GM13976 (cell line): ENCODE results near the gene SESN1.

Experiments used
- DNase-seq: peaks from one replicate; pipeline ENCODE4 v3.0.0; 2012; ENCODE audit warnings: low spot score
- CTCF ChIP-seq: IDR thresholded peaks from 2 replicates; pipeline ENCODE4 v1.5.1; 2012; ENCODE audit warnings: borderline replicate concordance, mild to moderate bottlenecking; ENCODE audit not compliant: insufficient read depth; ENCODE audit errors: extremely low read depth, missing control alignments, control extremely low read depth
- in situ Hi-C: fragments of 300-500 bp; cut with MboI; formaldehyde crosslinking; loops from one replicate; pipeline ENCODE4 v1.12.0; 2022; ENCODE audit warnings: low sequenced_read_pairs, mixed read lengths, inconsistent platforms; ENCODE audit not compliant: unreplicated experiment

The SESN1 gene

DNA sequence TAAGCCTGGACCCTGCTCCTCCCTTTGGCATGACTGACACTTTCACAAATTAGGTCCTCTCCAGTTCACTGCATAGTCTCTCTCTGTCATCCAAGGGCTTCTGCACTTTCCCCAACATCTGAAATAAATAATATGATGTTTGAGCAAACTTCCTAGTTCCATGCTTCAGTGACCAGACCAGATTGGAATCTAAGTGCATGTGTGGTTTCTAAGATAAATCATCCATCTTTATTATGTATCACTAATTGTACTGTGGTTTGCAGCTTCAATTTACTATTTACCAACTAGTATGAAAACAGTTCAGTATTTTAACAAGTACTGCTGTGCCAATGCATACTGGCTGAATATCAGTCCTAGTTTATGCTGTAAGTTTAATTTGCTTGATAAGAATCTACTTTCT lies 18.7 kb downstream of the SESN1 start:
- no peak for TF ChIP-seq CTCF
- no peak for DNase-seq
- in situ Hi-C loops, result no loop called here

- in situ Hi-C loops, result no loop called here
- TF ChIP-seq CTCF, result no peak
- no peak for DNase-seq
Measured at GRCh38 chr6:109074133-109074415, 20.6 kb downstream of the SESN1 start.

DNA sequence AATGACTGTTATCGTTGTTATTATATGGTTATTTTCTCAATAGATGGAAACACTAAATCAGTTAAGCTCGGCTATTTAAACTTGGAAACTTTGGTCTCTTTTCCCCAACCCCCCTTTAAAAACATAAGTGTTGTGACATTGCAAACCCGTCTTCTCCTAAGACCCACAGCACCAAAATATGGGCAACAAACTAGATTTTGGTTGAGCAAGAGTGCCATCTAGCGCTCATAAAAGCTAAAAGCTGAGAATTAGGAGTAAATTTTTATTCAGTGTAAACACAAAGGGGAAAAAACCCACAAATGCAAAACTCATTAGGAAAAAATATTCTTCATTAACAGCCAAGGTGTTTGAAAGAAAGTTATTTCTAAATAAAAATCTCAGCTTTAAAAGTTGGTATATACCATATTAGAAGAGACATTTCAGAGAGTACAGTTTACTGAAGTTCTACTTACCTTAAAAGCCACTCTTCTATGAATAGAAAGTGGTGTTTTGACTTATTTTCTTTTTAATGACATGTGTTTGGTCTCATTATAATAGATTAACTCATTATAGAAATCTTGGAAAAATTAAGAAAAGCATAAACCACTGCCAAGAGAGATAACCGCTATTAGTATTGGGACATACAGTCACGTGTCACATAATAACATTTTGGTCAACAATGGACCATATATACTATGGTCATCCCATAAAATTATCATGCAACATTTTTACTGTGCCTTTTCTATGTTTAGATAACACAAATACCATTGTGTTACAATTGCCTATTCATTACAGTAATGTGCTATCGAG lies 21.1 kb downstream of the SESN1 start:
- DNase-seq, result peak; percentile 44
- TF ChIP-seq CTCF, result peak; percentile 28
- in situ Hi-C loops, result no loop called here

- DNase-seq, result no peak
- in situ Hi-C loops, result no loop called here
Measured at GRCh38 chr6:109071125-109071917, 23.3 kb downstream of the SESN1 start.

DNA sequence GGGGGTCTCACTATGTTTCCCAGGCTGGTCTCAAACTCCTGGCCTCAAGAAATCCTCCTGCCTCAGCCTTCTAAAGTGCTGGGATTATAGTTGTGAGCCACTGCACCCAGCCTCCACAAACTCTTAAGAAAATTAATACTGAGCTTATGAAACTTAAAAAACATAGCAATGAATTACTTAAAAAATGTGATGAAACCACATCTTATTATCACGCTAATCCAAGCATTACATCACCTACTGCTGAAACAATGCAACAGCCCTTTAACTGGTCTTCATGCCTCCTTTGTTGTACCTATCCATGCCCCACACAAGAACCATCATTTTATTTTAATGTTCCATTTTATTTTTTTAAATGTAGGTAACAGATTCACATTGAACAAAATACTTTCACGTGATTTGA lies 24.9 kb downstream of the SESN1 start:
- DNase-seq, result no peak
- in situ Hi-C loops, result loop anchor here (10.0 kb wide), 1 partner anchor 525 kb away; no protein-coding TSS in a partner anchor
- TF ChIP-seq CTCF, result no peak

More at GRCh38 chr6:109071125-109071917, 23.3 kb downstream of the SESN1 start:
- no peak for TF ChIP-seq CTCF

DNA sequence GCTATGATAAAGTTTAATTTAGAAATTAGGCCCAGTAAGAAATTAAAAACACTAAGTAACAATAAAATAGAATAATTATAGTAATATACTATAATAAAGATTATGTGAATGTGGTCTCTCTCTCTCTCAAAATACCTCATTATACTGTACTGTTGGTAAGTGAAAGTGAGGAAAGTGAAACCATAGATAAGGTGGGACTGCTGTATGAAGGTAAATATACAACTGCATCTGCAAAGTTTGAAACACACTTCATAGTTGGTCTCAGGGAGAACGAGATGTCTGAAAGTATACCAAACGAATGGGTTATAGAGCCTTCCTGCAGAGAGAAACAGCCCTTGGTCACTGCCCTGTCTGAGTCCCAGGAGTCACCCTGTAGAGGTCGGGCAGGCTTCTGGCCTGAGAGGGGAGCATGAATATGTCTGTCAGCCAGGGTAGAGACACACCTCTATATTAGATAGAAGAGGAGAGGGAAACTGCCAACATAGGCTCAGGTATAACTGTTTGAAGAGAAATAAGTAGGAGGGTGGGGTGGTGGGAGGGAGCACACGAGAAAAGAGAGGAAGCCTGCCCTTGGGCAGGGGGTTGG lies 31.8 kb downstream of the SESN1 start:
- no peak for TF ChIP-seq CTCF
- in situ Hi-C loops, result loop anchor here (10.0 kb wide), 1 partner anchor 518 kb away; no protein-coding TSS in a partner anchor
- no peak for DNase-seq
